Measurements from ENCODE around the gene NUMB. TPM values are rescaled to one million over a fixed set of nuclear protein-coding genes. Genes with fewer than 3 reads are reported as not detected.

NUMB gene
- total RNA-seq, 2 experiments from 2014 or later: 18.6 to 87.8 TPM

- CTCF ChIA-PET (ENCODE audit: unreplicated experiment): no interaction called here
- POLR2A ChIA-PET: interaction anchor here (0.5 to 0.9 kb wide), 3 partner anchors 8 to 99 kb away, joined by 3 to 4 read pairs (median 3); no protein-coding TSS in a partner anchor
- Histone ChIP-seq H3K79me2 (ENCODE audit: insufficient read depth, low read depth, low read length) (no peaks in the 10 kb centered on the region), H3K4me3 (ENCODE audit: low read depth, low read length, poor library complexity, severe bottlenecking) (no peak overlapping the region), H3K9me3 (ENCODE audit: low read length) (no peaks in the 10 kb centered on the region), H3K4me1 (ENCODE audit: insufficient read depth, low read length, poor library complexity, severe bottlenecking) (peaks cover 7% of the 10 kb centered on the region), H3K9me2 (ENCODE audit: insufficient read depth, low read length) (no peaks in the 10 kb centered on the region), H3K27ac (ENCODE audit: low read depth, low read length, poor library complexity, severe bottlenecking) (no peak overlapping the region), H2AFZ (ENCODE audit: low read length) (no peak overlapping the region), H4K20me1 (ENCODE audit: insufficient read depth, low read length) (no peaks in the 10 kb centered on the region), H3K4me2 (ENCODE audit: low read length) (no peak overlapping the region), H3K36me3 (ENCODE audit: insufficient read depth, low read length) (no peaks in the 10 kb centered on the region)
- intact Hi-C loops (cut with micrococcal nuclease; ENCODE audit: unreplicated experiment): no loop called here
- TF ChIP-seq EZH2phosphoT487 (IDR thresholded peaks at IDR 0.05; ENCODE audit: borderline replicate concordance, low read depth, low read length): no peak
- no peak for TF ChIP-seq CTCF (conservative IDR thresholded peaks at IDR 0.05; ENCODE audit: low read length)
- no peak for DNase-seq (ENCODE audit: low spot score)
- no TSS peak for BruUV-seq (replicated peaks)
Measured at GRCh38 chr14:73365727-73366126, 92.6 kb downstream of the NUMB start.

- Histone ChIP-seq H3K9me3 (ENCODE audit: low read length) (no peaks in the 10 kb centered on the region), H2AFZ (ENCODE audit: low read length) (no peak overlapping the region), H3K9me2 (ENCODE audit: insufficient read depth, low read length) (no peaks in the 10 kb centered on the region), H3K36me3 (ENCODE audit: insufficient read depth, low read length) (no peaks in the 10 kb centered on the region), H3K27ac (ENCODE audit: low read depth, low read length, poor library complexity, severe bottlenecking) (no peak overlapping the region), H3K79me2 (ENCODE audit: insufficient read depth, low read depth, low read length) (no peaks in the 10 kb centered on the region), H4K20me1 (ENCODE audit: insufficient read depth, low read length) (no peaks in the 10 kb centered on the region), H3K4me1 (ENCODE audit: insufficient read depth, low read length, poor library complexity, severe bottlenecking) (peaks cover 4% of the 10 kb centered on the region), H3K4me2 (ENCODE audit: low read length) (no peak overlapping the region), H3K4me3 (ENCODE audit: low read depth, low read length, poor library complexity, severe bottlenecking) (no peak overlapping the region)
- intact Hi-C loops (cut with micrococcal nuclease; ENCODE audit: unreplicated experiment): no loop called here
- DNase-seq (ENCODE audit: low spot score): no peak
- ChIA-PET POLR2A (no interaction called here), CTCF (ENCODE audit: unreplicated experiment) (no interaction called here)
- no TSS peak for BruUV-seq (replicated peaks)
- TF ChIP-seq EZH2phosphoT487 (IDR thresholded peaks at IDR 0.05; ENCODE audit: borderline replicate concordance, low read depth, low read length): no peak
- no peak for TF ChIP-seq CTCF (conservative IDR thresholded peaks at IDR 0.05; ENCODE audit: low read length)
Measured at GRCh38 chr14:73364559-73364958, 93.8 kb downstream of the NUMB start.

GRCh38 chr14:73359445-73359844, 98.9 kb downstream of the NUMB start:
- TF ChIP-seq CTCF (conservative IDR thresholded peaks at IDR 0.05; ENCODE audit: low read length): no peak
- no peak for TF ChIP-seq EZH2phosphoT487 (IDR thresholded peaks at IDR 0.05; ENCODE audit: borderline replicate concordance, low read depth, low read length)
- DNase-seq (ENCODE audit: low spot score): no peak
- ChIA-PET CTCF (ENCODE audit: unreplicated experiment) (no interaction called here), POLR2A (interaction anchor here (0.9 kb wide), 1 partner anchor 38 kb away, joined by 3 read pairs; no protein-coding TSS in a partner anchor)
- H3K79me2 ChIP-seq (ENCODE audit: insufficient read depth, low read depth, low read length): no peaks in the 10 kb centered on the region
- H3K36me3 ChIP-seq (ENCODE audit: insufficient read depth, low read length): peaks cover 3% of the 10 kb centered on the region; the same call in 1 of the 2 replicates
- H3K4me1 ChIP-seq (ENCODE audit: insufficient read depth, low read length, poor library complexity, severe bottlenecking): no peaks in the 10 kb centered on the region
- BruUV-seq (replicated peaks): no TSS peak
- H3K9me2 ChIP-seq (ENCODE audit: insufficient read depth, low read length): no peaks in the 10 kb centered on the region
- intact Hi-C loops (cut with micrococcal nuclease; ENCODE audit: unreplicated experiment): loop anchor here (5.0 kb wide), 1 partner anchor 37 kb away; no protein-coding TSS in a partner anchor
- no peaks in the 10 kb centered on the region for H3K9me3 ChIP-seq (ENCODE audit: low read length)
- H3K4me2 ChIP-seq (ENCODE audit: low read length): no peak overlapping the region
- no peak overlapping the region for H3K4me3 ChIP-seq (ENCODE audit: low read depth, low read length, poor library complexity, severe bottlenecking)
- H2AFZ ChIP-seq (ENCODE audit: low read length): no peak overlapping the region
- H4K20me1 ChIP-seq (ENCODE audit: insufficient read depth, low read length): no peaks in the 10 kb centered on the region
- H3K27ac ChIP-seq (ENCODE audit: low read depth, low read length, poor library complexity, severe bottlenecking): no peak overlapping the region
